AG10803 (cell line): ENCODE measurements around the gene ATP6V1G2.
"Not testable (repeated sequence)": the region's sequence is repeated elsewhere in the genome, so short reads cannot be mapped to it uniquely, and the experiment has no call there.

Experiments used
- DNase-seq: peaks from one replicate; pipeline ENCODE4 v3.0.0; 2010; ENCODE audit warnings: low read depth
- H3K4me3 ChIP-seq: 2 replicates; pipeline ENCODE4 v1.5.1; 2011; ENCODE audit warnings: mild to moderate bottlenecking, low read length, control low read depth
- CTCF ChIP-seq: conservative IDR thresholded peaks from 2 replicates; pipeline ENCODE4 v1.5.1; 2011; ENCODE audit warnings: mild to moderate bottlenecking, low read length, control low read depth, inconsistent platforms

Gene ATP6V1G2

GRCh38 chr6:31546339-31546957, at the start of gene ATP6V1G2:
ATP6V1G2 (minus strand) TSS chr6:31546608; CDS start chr6:31546559, 49 bp downstream.
- TF ChIP-seq CTCF, result peak; percentile 98
- peak within 1 kb of the TSS; percentile 66 for H3K4me3 ChIP-seq
- DNase-seq, result peak; percentile 91

- DNase-seq, result no peak
- no peak for TF ChIP-seq CTCF
- no peak overlapping the region for H3K4me3 ChIP-seq
Measured at GRCh38 chr6:31592396-31592771, 46.0 kb upstream of the ATP6V1G2 start.

GRCh38 chr6:31590691-31591090, 44.3 kb upstream of the ATP6V1G2 start:
- not testable (repeated sequence) for H3K4me3 ChIP-seq, DNase-seq

GRCh38 chr6:31588871-31589650, 42.7 kb upstream of the ATP6V1G2 start:
- peak; percentile 13 for DNase-seq
- H3K4me3 ChIP-seq, result no peak overlapping the region
- TF ChIP-seq CTCF, result no peak

GRCh38 chr6:31587791-31588777, 41.7 kb upstream of the ATP6V1G2 start:
- no peak for TF ChIP-seq CTCF
- no peak overlapping the region for H3K4me3 ChIP-seq
- no peak for DNase-seq

- no peak for DNase-seq
- no peak for TF ChIP-seq CTCF
- H3K4me3 ChIP-seq, result no peak overlapping the region
Measured at GRCh38 chr6:31586599-31587281, 40.3 kb upstream of the ATP6V1G2 start.

- H3K4me3 ChIP-seq, result no peak within 1 kb of the TSS
- DNase-seq, result peak; percentile 21
- no peak for TF ChIP-seq CTCF
Measured at GRCh38 chr6:31586008-31586407, 39.6 kb upstream of the ATP6V1G2 start, which contains the start of gene LST1. LST1 (plus strand) TSS chr6:31586277; CDS start chr6:31587300, 1,023 bp downstream.
